GM18907 (cell line): ENCODE measurements around the gene SMCP.

ENCODE experiments used
- ATAC-seq: cut with Tn5 transposase; IDR thresholded peaks from one replicate; pipeline ENCODE4 v1.9.1; 2021; ENCODE audit warnings: mild to moderate bottlenecking, moderate library complexity; ENCODE audit not compliant: unreplicated experiment

Gene SMCP

GRCh38 chr1:152878042-152878441 lies at the start of gene SMCP:
SMCP (plus strand) TSS chr1:152878322; CDS start chr1:152884423, 6,101 bp downstream.
- no peak for ATAC-seq

- ATAC-seq = no peak
Measured at GRCh38 chr1:152836870-152837269, 41.3 kb upstream of the SMCP start.

- no peak for ATAC-seq
Measured at GRCh38 chr1:152842556-152842955, 35.6 kb upstream of the SMCP start, which contains the start of gene LCE6A. LCE6A (plus strand) TSS chr1:152842856; CDS start chr1:152843521, 665 bp downstream.

- ATAC-seq = no peak
Measured at GRCh38 chr1:152855661-152856060, 22.5 kb upstream of the SMCP start.

GRCh38 chr1:152858062-152858461 lies 20.1 kb upstream of the SMCP start:
- no peak for ATAC-seq

GRCh38 chr1:152859696-152860095 lies 18.4 kb upstream of the SMCP start, which contains the start of gene LCE7A:
LCE7A (plus strand) TSS chr1:152859996; CDS start chr1:152860698, 702 bp downstream.
- ATAC-seq = no peak

GRCh38 chr1:152860129-152860528 lies 18.0 kb upstream of the SMCP start:
- no peak for ATAC-seq

GRCh38 chr1:152861374-152861773 lies 16.7 kb upstream of the SMCP start:
- ATAC-seq = no peak

- no peak for ATAC-seq
Measured at GRCh38 chr1:152864443-152864842, 13.7 kb upstream of the SMCP start.

- no peak for ATAC-seq
Measured at GRCh38 chr1:152866321-152866720, 11.8 kb upstream of the SMCP start.

- ATAC-seq = peak; percentile 74
Measured at GRCh38 chr1:152869808-152870419, 8.2 kb upstream of the SMCP start.

- no peak for ATAC-seq
Measured at GRCh38 chr1:152870831-152871730, 7.0 kb upstream of the SMCP start.

GRCh38 chr1:152871731-152872126 lies 6.4 kb upstream of the SMCP start:
- ATAC-seq = no peak

- ATAC-seq = no peak
Measured at GRCh38 chr1:152873495-152873894, 4.6 kb upstream of the SMCP start.

- ATAC-seq = no peak
Measured at GRCh38 chr1:152876827-152877226, 1.3 kb upstream of the SMCP start.

- no peak for ATAC-seq
Measured at GRCh38 chr1:152879559-152880198, 1.6 kb downstream of the SMCP start.

GRCh38 chr1:152880316-152880715 lies 2.2 kb downstream of the SMCP start:
- no peak for ATAC-seq

GRCh38 chr1:152880907-152881306 lies 2.8 kb downstream of the SMCP start:
- ATAC-seq = no peak

- ATAC-seq = no peak
Measured at GRCh38 chr1:152884085-152884484, 6.0 kb downstream of the SMCP start.

- ATAC-seq = no peak
Measured at GRCh38 chr1:152884506-152884905, 6.4 kb downstream of the SMCP start.

- ATAC-seq = no peak
Measured at GRCh38 chr1:152884966-152885624, 7.0 kb downstream of the SMCP start.
